OCI-LY1 (cell line): Measurements from ENCODE around the gene CDK18.

ENCODE experiments used
- H2AFZ ChIP-seq: fragments of 200-600 bp; sonication (generic), shearing (Covaris generic); 2 replicates; pipeline ENCODE4 v1.6.0; 2014; ENCODE audit warnings: antibody characterized with exemption, mild to moderate bottlenecking, low read length
- H3F3A ChIP-seq: fragments of 200-600 bp; sonication (generic), shearing (Covaris generic); 2 replicates; pipeline ENCODE4 v1.6.0; 2014; ENCODE audit warnings: mild to moderate bottlenecking, antibody characterized with exemption, low read length, moderate library complexity; ENCODE audit not compliant: insufficient read depth
- H3K27ac ChIP-seq: fragments of 200-600 bp; sonication (generic); 2 replicates; pipeline ENCODE4 v1.5.1; 2014; ENCODE audit warnings: low read length, mixed run types, mild to moderate bottlenecking, low read depth; ENCODE audit not compliant: poor library complexity, severe bottlenecking
- H3K27me3 ChIP-seq: fragments of 200-600 bp; sonication (generic); 2 replicates; pipeline ENCODE4 v1.6.0; 2014; ENCODE audit warnings: antibody characterized with exemption, mild to moderate bottlenecking, low read length, moderate library complexity; ENCODE audit not compliant: insufficient read depth
- H3K36me3 ChIP-seq: fragments of 200-600 bp; sonication (generic); 2 replicates; pipeline ENCODE4 v1.6.1; 2014; ENCODE audit warnings: mild to moderate bottlenecking, antibody characterized with exemption, low read length, moderate library complexity, mixed read lengths; ENCODE audit not compliant: insufficient read depth
- H3K4me1 ChIP-seq: fragments of 200-600 bp; sonication (generic); 2 replicates; pipeline ENCODE4 v1.5.1; 2014; ENCODE audit warnings: mild to moderate bottlenecking, low read length, moderate library complexity; ENCODE audit not compliant: insufficient read depth, severe bottlenecking
- H3K4me2 ChIP-seq: fragments of 200-600 bp; sonication (generic), shearing (Covaris generic); 2 replicates; pipeline ENCODE4 v1.6.1; 2014; ENCODE audit warnings: low read length
- H3K4me3 ChIP-seq: fragments of 200-600 bp; sonication (generic); 2 replicates; pipeline ENCODE4 v1.5.1; 2014; ENCODE audit warnings: low read length, low read depth, mild to moderate bottlenecking, mixed read lengths; ENCODE audit not compliant: poor library complexity, severe bottlenecking
- H3K79me2 ChIP-seq: fragments of 200-600 bp; shearing (Covaris generic); 2 replicates; pipeline ENCODE4 v1.6.1; 2016; ENCODE audit warnings: mixed run types, low read length, mixed read lengths; ENCODE audit not compliant: insufficient read depth
- H3K9ac ChIP-seq: fragments of 200-600 bp; sonication (generic), shearing (Covaris generic); 2 replicates; pipeline ENCODE4 v1.6.1; 2014; ENCODE audit warnings: mild to moderate bottlenecking, low read length, mixed read lengths
- H3K9me2 ChIP-seq: fragments of 200-600 bp; sonication (generic), shearing (Covaris generic); 2 replicates; pipeline ENCODE4 v1.6.1; 2014; ENCODE audit warnings: low read depth, mild to moderate bottlenecking, low read length, mixed read lengths
- H3K9me3 ChIP-seq: fragments of 200-600 bp; shearing (Covaris generic); 2 replicates; pipeline ENCODE4 v1.6.1; 2014; ENCODE audit warnings: low read length, mixed read lengths
- H4K20me1 ChIP-seq: fragments of 200-600 bp; sonication (generic), shearing (Covaris generic); 2 replicates; pipeline ENCODE4 v1.6.0; 2016; ENCODE audit warnings: mild to moderate bottlenecking, low read length; ENCODE audit not compliant: insufficient read depth
- EZH2 ChIP-seq: fragments of 200-600 bp; sonication (generic), shearing (Covaris generic); IDR thresholded peaks from 2 replicates; pipeline ENCODE4 v1.8.0; 2017; ENCODE audit warnings: borderline replicate concordance, mixed run types, mild to moderate bottlenecking, antibody characterized with exemption, low read length, moderate library complexity, mixed read lengths
- TF ChIP-seq, protein P1 (sequence below): fragments of 200-600 bp; sonication (generic), shearing (Covaris generic); IDR thresholded peaks from 2 replicates; pipeline ENCODE4 v1.5.1; 2017; ENCODE audit warnings: mild to moderate bottlenecking, antibody characterized with exemption, low read length, moderate library complexity, mixed read lengths

CDK18 gene

DNA sequence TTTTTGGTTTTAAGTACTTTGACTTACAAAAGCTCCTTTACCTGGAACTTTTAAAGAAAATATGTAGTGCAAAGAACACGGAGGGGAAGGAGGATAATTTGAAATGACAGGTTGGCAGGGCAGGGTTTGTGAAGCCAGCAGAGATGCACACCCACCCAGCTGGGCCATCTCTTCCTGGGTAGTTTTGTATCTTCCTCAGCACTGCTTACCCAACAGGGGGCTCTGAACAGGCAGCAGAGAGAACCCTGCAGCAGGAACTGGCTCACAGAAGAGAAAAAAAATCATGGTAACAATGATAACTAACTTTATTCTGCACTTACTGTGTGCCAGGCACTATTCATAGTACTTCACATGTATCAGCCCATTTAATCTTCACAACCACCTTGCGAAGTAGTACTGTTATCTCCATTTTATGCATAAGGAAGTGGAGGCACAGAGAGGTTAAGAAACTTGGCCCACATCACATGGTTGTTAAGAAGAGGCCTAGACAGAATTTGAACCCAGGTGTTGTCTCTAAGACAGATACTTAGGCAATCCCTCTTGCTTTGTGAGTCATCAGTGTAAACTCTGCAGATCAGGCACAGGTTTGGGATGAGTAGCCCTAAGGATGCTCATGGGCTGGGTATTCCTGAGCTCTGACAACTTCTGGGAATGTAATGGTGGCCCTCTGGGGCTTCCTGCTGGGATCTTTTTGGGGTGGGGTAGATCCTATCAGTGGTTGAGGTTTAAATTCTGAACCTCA, 66.5 kb downstream of the CDK18 start:
- Histone ChIP-seq H3K36me3 (no peaks in the 10 kb centered on the region), H3K27me3 (peaks cover 5% of the 10 kb centered on the region), H3K4me2 (no peak overlapping the region), H3K4me3 (no peak overlapping the region), H3K27ac (no peak overlapping the region), H3K9me3 (no peaks in the 10 kb centered on the region), H3F3A (no peaks in the 10 kb centered on the region), H3K9me2 (no peaks in the 10 kb centered on the region), H2AFZ (no peak overlapping the region), H3K4me1 (no peaks in the 10 kb centered on the region), H4K20me1 (no peaks in the 10 kb centered on the region), H3K9ac (no peak overlapping the region), H3K79me2 (no peaks in the 10 kb centered on the region)
- no peak for TF ChIP-seq EZH2
- TF ChIP-seq, protein P1, sequence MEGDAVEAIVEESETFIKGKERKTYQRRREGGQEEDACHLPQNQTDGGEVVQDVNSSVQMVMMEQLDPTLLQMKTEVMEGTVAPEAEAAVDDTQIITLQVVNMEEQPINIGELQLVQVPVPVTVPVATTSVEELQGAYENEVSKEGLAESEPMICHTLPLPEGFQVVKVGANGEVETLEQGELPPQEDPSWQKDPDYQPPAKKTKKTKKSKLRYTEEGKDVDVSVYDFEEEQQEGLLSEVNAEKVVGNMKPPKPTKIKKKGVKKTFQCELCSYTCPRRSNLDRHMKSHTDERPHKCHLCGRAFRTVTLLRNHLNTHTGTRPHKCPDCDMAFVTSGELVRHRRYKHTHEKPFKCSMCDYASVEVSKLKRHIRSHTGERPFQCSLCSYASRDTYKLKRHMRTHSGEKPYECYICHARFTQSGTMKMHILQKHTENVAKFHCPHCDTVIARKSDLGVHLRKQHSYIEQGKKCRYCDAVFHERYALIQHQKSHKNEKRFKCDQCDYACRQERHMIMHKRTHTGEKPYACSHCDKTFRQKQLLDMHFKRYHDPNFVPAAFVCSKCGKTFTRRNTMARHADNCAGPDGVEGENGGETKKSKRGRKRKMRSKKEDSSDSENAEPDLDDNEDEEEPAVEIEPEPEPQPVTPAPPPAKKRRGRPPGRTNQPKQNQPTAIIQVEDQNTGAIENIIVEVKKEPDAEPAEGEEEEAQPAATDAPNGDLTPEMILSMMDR = no peak

DNA sequence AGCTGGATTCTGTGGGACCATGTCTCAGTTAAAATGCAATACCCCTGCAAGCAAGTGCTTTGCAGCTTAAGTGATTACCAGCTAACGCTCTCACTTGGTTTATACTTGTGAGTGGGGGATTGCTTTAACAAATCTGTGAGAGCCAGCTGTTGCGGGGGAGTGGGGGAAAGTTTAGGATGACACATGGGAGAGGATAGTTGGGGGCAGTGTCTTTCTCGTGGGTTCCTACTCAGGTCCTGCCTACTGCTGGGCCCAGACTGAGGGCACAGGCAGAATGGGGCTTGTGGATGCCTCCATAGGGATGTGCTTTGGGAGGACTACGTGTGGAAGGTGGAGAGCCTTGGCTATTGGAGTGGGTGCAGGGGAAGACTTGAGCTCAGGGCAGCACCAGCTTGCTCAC, 67.3 kb downstream of the CDK18 start:
- H3K36me3 ChIP-seq = no peaks in the 10 kb centered on the region
- H3K27me3 ChIP-seq = peaks cover 5% of the 10 kb centered on the region

DNA sequence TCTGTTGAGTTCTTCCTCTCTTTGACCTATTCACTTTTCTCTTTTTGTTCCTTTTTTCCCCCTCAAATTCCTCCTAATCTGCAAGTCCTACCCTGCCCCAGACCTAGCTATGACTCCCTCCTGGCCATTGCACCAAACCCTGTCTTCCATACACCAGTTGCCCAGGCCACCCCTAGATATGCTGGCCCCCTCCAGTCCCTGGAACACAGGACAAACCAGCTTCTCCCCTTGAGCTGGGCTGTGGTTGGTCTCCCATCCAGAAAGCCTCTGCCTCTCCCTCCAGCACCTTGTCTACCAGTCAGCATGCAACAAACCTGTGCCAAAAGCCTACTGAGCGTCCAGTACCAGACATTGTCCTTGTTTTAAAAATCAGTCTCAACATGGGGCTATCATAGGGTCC, 68.0 kb downstream of the CDK18 start:
- Histone ChIP-seq H3K4me3 (no peak overlapping the region), H3K36me3 (no peaks in the 10 kb centered on the region), H3K9me3 (no peaks in the 10 kb centered on the region), H3K27me3 (peaks cover 5% of the 10 kb centered on the region), H3K4me2 (no peak overlapping the region), H2AFZ (no peak overlapping the region), H3F3A (no peaks in the 10 kb centered on the region), H3K9ac (no peak overlapping the region), H4K20me1 (no peaks in the 10 kb centered on the region), H3K79me2 (no peaks in the 10 kb centered on the region), H3K4me1 (no peaks in the 10 kb centered on the region), H3K9me2 (no peaks in the 10 kb centered on the region), H3K27ac (no peak overlapping the region)
- no peak for TF ChIP-seq EZH2
- TF ChIP-seq, protein P1 = no peak

More for the DNA sequence above, 67.3 kb downstream of the CDK18 start:
- no peaks in the 10 kb centered on the region for H3K9me3 ChIP-seq
- H2AFZ ChIP-seq = no peak overlapping the region
- H3K27ac ChIP-seq = no peak overlapping the region
- H4K20me1 ChIP-seq = no peaks in the 10 kb centered on the region
- H3K9ac ChIP-seq = no peak overlapping the region
- no peaks in the 10 kb centered on the region for H3K4me1 ChIP-seq
- H3K4me3 ChIP-seq = no peak overlapping the region
- no peak for TF ChIP-seq EZH2
- no peaks in the 10 kb centered on the region for H3K79me2 ChIP-seq
- no peaks in the 10 kb centered on the region for H3K9me2 ChIP-seq
- no peaks in the 10 kb centered on the region for H3F3A ChIP-seq
- no peak overlapping the region for H3K4me2 ChIP-seq

DNA sequence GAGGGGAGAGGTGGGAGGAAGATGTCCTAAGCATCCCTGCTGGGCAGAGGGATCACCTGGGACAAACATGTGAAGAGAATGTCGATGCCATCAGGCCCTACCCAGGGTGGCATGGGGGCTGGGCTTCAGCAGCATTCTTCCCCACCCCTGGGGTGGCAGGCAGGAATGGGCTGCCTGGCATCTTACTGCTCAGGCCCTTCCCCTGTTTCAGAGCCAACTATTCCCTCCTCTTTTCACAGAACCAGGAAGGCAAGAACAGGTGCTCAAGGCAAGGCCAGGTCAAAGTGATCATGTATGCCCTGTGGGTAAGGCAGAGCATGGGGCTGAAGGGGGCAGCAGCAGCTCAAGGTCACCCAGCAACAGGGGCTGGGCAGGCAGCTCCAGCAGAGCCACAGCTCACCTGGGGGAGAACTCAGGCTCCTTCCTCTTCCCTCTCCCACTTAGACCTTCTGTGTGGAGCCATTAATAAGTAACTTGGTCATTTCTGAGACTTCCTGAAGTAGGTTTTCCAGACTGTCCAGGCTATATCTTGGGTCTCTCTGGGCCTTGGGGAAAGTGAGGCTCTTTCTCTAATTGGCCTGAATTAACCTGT, 70.9 kb downstream of the CDK18 start:
- Histone ChIP-seq H3K36me3 (no peaks in the 10 kb centered on the region), H3K79me2 (no peaks in the 10 kb centered on the region), H3K9me3 (no peaks in the 10 kb centered on the region), H3F3A (no peaks in the 10 kb centered on the region), H3K4me3 (no peak overlapping the region), H3K27me3 (no peaks in the 10 kb centered on the region; the same call in 1 of the 2 replicates), H4K20me1 (no peaks in the 10 kb centered on the region), H3K27ac (no peak overlapping the region), H3K9ac (no peak overlapping the region), H3K9me2 (no peaks in the 10 kb centered on the region), H2AFZ (no peak overlapping the region), H3K4me1 (no peaks in the 10 kb centered on the region), H3K4me2 (no peak overlapping the region)
- TF ChIP-seq, protein P1 = no peak
- TF ChIP-seq EZH2 = no peak
